HepG2 (cell line): ENCODE measurements around the gene KLF11. TPM values are rescaled to one million over a fixed set of nuclear protein-coding genes. Genes with fewer than 3 reads are reported as not detected.

ENCODE experiments used
- ATAC-seq: fragments of 200-7000 bp; cut with Tn5 transposase; 3 replicates; pipeline ENCODE4 v1.9.1; 2020; ENCODE audit warnings: mild to moderate bottlenecking, moderate library complexity
- BruUV-seq: library from RNA; stranded (reverse); fragments of 400-500 nt; replicated peaks from 2 replicates; lab custom pipeline; 2021; lab: Mats Ljungman, UMichigan
- CTCF ChIA-PET: fragments of 300-600 bp; formaldehyde crosslinking; extraction: SDS; loops from one replicate; lab custom pipeline; 2021; ENCODE audit warnings: low total read pairs, inconsistent platforms, low intra/inter-chr PET ratio; lab: Yijun Ruan, JAX
- POLR2A ChIA-PET: fragments of 350-600 bp; sonication (Branson Sonifier 250); formaldehyde crosslinking; loops from one replicate; lab custom pipeline; 2020; ENCODE audit warnings: antibody characterized with exemption, inconsistent platforms; lab: Yijun Ruan, JAX
- DNase-seq: peaks from one replicate; pipeline ENCODE4 v3.0.0-alpha.2; 2015; ENCODE audit warnings: low spot score
- FAIRE-seq: peaks from 3 replicates; lab custom pipeline; 2011; peaks lifted over from hg19 to GRCh38; lab: Jason Lieb, UNC
- H2AFZ ChIP-seq: one replicate; pipeline ENCODE4 v1.6.1; 2011; ENCODE audit warnings: low read length, inconsistent platforms
- H3K27ac ChIP-seq: fragments of 300-600 bp; 3 replicates; pipeline ENCODE4 v1.8.0; 2011; ENCODE audit warnings: mixed run types, mild to moderate bottlenecking, mixed read lengths, low read length, inconsistent platforms; ENCODE audit not compliant: insufficient read depth; ENCODE audit errors: extremely low read length
- H3K27me3 ChIP-seq, 2 experiments: fragments of 200-600 bp in 1 of 2; 2 replicates in 1 of 2; 3 replicates in 1 of 2; pipeline versions ENCODE4 v1.6.0 to v1.8.0; 2011; ENCODE audit warnings: low read length in 2 of 2, mild to moderate bottlenecking in 2 of 2, moderate library complexity in 2 of 2, inconsistent platforms in 1 of 2; ENCODE audit not compliant: insufficient read depth in 2 of 2, control insufficient read depth in 1 of 2
- H3K36me3 ChIP-seq, 2 experiments: fragments of 200-600 bp in 1 of 2; replicated peaks in 1 of 2; 2 replicates in 1 of 2; 3 replicates in 1 of 2; pipeline versions ENCODE4 v1.5.1 to v1.8.0; 2011; ENCODE audit warnings: low read length in 2 of 2, inconsistent platforms in 1 of 2; ENCODE audit not compliant: insufficient read depth in 2 of 2, control insufficient read depth in 1 of 2
- H3K4me1 ChIP-seq: 2 replicates; pipeline ENCODE4 v1.5.1; 2012; ENCODE audit warnings: low read length, inconsistent platforms; ENCODE audit not compliant: insufficient read depth
- H3K4me2 ChIP-seq: 2 replicates; pipeline ENCODE4 v1.6.0; 2011; ENCODE audit warnings: low read depth, low read length, inconsistent platforms
- H3K4me3 ChIP-seq, 3 experiments: fragments of 200-600 bp in 1 of 3; sonication (generic), shearing (Covaris generic) in 1 of 3; replicated peaks in 1 of 3; 2 replicates each; pipeline ENCODE4 v1.5.1; 2011 to 2016; ENCODE audit warnings: low read length in 3 of 3, inconsistent platforms in 2 of 3, low read depth in 2 of 3, mild to moderate bottlenecking in 2 of 3, control low read depth in 1 of 3, mixed read lengths in 1 of 3; ENCODE audit not compliant: insufficient read depth in 1 of 3
- H3K79me2 ChIP-seq: one replicate; pipeline ENCODE4 v1.6.1; 2011; ENCODE audit warnings: low read length, inconsistent platforms; ENCODE audit not compliant: insufficient read depth
- H3K9ac ChIP-seq: 2 replicates; pipeline ENCODE4 v1.6.0; 2011; ENCODE audit warnings: mild to moderate bottlenecking, low read depth, low read length, inconsistent platforms; ENCODE audit not compliant: insufficient read depth
- H3K9me3 ChIP-seq: 2 replicates; pipeline ENCODE4 v1.5.1; 2012; ENCODE audit warnings: mild to moderate bottlenecking, low read length
- H4K20me1 ChIP-seq: 2 replicates; pipeline ENCODE4 v1.6.0; 2011; ENCODE audit warnings: inconsistent platforms, mild to moderate bottlenecking, low read length, moderate library complexity; ENCODE audit not compliant: insufficient read depth
- MEIS1 ChIP-seq: sonication (generic); formaldehyde crosslinking; IDR thresholded peaks from 2 replicates; pipeline ENCODE4 v1.9.0; 2021; ENCODE audit warnings: mild to moderate bottlenecking, missing genetic modification reagents, moderate library complexity, borderline replicate concordance
- STAG1 ChIP-seq: sonication (generic); formaldehyde crosslinking; IDR thresholded peaks from 2 replicates; pipeline ENCODE4 v1.4.0; 2020; ENCODE audit warnings: missing genetic modification reagents
- ZNF274 ChIP-seq: sonication (generic); formaldehyde crosslinking; IDR thresholded peaks from 2 replicates; pipeline ENCODE4 v1.5.1; 2020; ENCODE audit warnings: mild to moderate bottlenecking, missing genetic modification reagents
- ZNF30 ChIP-seq: sonication (generic); formaldehyde crosslinking; IDR thresholded peaks from 2 replicates; pipeline ENCODE4 v1.5.0; 2020; ENCODE audit warnings: mild to moderate bottlenecking, missing genetic modification reagents
- WGBS: methylation state at CpG from one replicate; pipeline ENCODE4 v1.1.6; 2017; ENCODE audit warnings: low lambda C conversion rate; 5-methylcytosine and 5-hydroxymethylcytosine counted together
- in situ Hi-C: cut with HindIII; loops from 2 replicates; pipeline ENCODE4 v1.10.0; 2017; ENCODE audit warnings: low pct_unique_long_range_greater_than_20kb; ENCODE audit not compliant: extremely low pct_ligation_motif_present
- intact Hi-C: fragments of 100-400 bp; cut with micrococcal nuclease; formaldehyde crosslinking; loops from one replicate; pipeline ENCODE4 v1.10.0; 2022; ENCODE audit not compliant: unreplicated experiment
- polyA plus RNA-seq, 8 experiments: library from polyadenylated mRNA; depleted of rRNA in 3 of 8; stranded (reverse) in 7 of 8; unstranded in 1 of 8; fragments of >200 nt; fragmentation: Illumina TruSeq in 4 of 8; extraction: Trizol in 4 of 8; gene quantifications; 2 replicates each; pipeline versions ENCODE4 v1.2.1 to v1.2.3, GENCODE V29; 2011 to 2016; ENCODE audit warnings: low read depth in 4 of 8, missing spikeins in 1 of 8, mixed read lengths in 1 of 8; ENCODE audit not compliant: insufficient read depth in 1 of 8
- total RNA-seq, 5 experiments: library from RNA; depleted of rRNA; stranded (reverse); fragments of >200 nt; fragmentation: Illumina TruSeq; extraction: Trizol; gene quantifications; 2 replicates each; pipeline ENCODE4 v1.2.3, GENCODE V29; 2016; ENCODE audit warnings: low read depth in 1 of 5
- TF ChIP-seq, protein P1 (sequence below): sonication (generic); formaldehyde crosslinking; IDR thresholded peaks from 2 replicates; pipeline ENCODE4 v1.5.0; 2020; ENCODE audit warnings: mild to moderate bottlenecking, missing genetic modification reagents, moderate library complexity
- TF ChIP-seq, protein P2 (sequence below): sonication (generic); IDR thresholded peaks from 2 replicates; pipeline ENCODE4 v1.6.1; 2016; ENCODE audit warnings: low read depth, borderline replicate concordance

KLF11 gene
- total and polyA plus RNA-seq, 2 of the 13 experiments (the other 11 are each of a cell fraction or from before 2014, with no cell fraction given) = 2.5 to 11.8 TPM

DNA sequence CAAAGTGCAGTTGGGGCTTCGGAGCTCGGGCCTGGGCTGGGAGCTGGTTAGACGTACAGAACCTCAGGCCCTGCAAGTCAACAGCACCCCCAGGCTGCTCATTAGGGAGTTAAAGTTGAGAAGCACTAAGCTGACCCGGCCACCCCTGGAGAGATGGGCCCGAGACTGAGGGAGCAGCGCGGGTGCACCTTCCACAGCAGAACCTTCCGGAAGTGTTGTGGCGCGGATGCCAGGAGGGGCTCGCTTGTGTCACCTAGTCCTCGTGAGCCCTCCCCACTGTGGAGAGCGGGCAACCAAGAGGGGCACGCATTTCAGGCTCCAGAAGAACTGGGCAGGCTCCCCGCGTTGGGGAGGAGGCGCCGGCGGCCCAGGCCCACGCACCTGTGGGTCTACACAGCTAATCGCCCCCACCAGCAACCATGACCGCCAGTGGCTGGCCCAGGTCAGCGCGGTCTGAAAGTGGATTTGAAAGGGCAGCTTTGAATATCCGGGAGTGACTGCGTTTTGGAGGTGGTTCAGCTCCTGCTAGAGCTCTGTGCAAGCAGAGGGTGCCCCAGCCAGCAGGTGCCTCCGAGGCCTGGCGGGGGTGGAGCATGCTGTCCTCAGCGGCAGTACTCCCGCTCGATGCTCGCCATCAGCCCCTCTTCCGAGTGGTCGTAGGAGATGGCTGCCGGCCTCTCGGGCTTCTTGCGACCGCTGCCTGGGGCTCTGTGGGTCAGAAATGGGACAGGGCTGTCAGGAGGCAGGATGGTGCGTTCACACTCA, 15.1 kb downstream of the KLF11 start:
- Histone ChIP-seq H3K27ac (no peak overlapping the region), H3K79me2 (no peaks in the 10 kb centered on the region), H3K36me3 (no peaks in the 10 kb centered on the region; a peak in 3 of 5 replicates), H2AFZ (no peak overlapping the region), H3K4me2 (peak overlapping the region; percentile 89), H3K4me1 (peaks cover 38% of the 10 kb centered on the region), H3K4me3 (peak overlapping the region in 1 of 3 experiments; percentile 74; a peak in 1 of 6 replicates), H3K27me3 (peaks cover 8 to 28% of the 10 kb centered on the region in 2 experiments; a peak in 3 of 5 replicates), H3K9ac (no peak overlapping the region), H4K20me1 (no peaks in the 10 kb centered on the region), H3K9me3 (no peaks in the 10 kb centered on the region)
- in situ Hi-C loops (no loop called here), intact Hi-C loops (no loop called here)
- ATAC-seq (peak; percentile 40), FAIRE-seq (no peak), DNase-seq (no peak)
- ChIA-PET CTCF (no interaction called here), POLR2A (interaction anchor here (1.0 to 2.0 kb wide), 5 partner anchors 8 to 215 kb away, joined by 3 to 7 read pairs (median 6); partner anchors contain the start of genes KLF11 and TAF1B)
- peak; percentile 43; the same call in 1 of the 2 replicates for TF ChIP-seq MEIS1 (CRISPR knock-in tag)
- TF ChIP-seq, protein P1, sequence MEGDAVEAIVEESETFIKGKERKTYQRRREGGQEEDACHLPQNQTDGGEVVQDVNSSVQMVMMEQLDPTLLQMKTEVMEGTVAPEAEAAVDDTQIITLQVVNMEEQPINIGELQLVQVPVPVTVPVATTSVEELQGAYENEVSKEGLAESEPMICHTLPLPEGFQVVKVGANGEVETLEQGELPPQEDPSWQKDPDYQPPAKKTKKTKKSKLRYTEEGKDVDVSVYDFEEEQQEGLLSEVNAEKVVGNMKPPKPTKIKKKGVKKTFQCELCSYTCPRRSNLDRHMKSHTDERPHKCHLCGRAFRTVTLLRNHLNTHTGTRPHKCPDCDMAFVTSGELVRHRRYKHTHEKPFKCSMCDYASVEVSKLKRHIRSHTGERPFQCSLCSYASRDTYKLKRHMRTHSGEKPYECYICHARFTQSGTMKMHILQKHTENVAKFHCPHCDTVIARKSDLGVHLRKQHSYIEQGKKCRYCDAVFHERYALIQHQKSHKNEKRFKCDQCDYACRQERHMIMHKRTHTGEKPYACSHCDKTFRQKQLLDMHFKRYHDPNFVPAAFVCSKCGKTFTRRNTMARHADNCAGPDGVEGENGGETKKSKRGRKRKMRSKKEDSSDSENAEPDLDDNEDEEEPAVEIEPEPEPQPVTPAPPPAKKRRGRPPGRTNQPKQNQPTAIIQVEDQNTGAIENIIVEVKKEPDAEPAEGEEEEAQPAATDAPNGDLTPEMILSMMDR (CRISPR knock-in tag) = peak; percentile 52
- 0 out of 2 replicates have a peak, but pooled peaks have one; percentile 2 for TF ChIP-seq ZNF274 (CRISPR knock-in tag)
- TF ChIP-seq STAG1 (CRISPR knock-in tag) = peak; percentile 52
- TF ChIP-seq ZNF30 (CRISPR knock-in tag) = no peak
- TF ChIP-seq, protein P2, sequence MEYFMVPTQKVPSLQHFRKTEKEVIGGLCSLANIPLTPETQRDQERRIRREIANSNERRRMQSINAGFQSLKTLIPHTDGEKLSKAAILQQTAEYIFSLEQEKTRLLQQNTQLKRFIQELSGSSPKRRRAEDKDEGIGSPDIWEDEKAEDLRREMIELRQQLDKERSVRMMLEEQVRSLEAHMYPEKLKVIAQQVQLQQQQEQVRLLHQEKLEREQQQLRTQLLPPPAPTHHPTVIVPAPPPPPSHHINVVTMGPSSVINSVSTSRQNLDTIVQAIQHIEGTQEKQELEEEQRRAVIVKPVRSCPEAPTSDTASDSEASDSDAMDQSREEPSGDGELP = no peak
- 76% methylated on average over 31 of the region's 39 CpGs for WGBS
- no TSS peak for BruUV-seq
